HL-60 (cell line): ENCODE results near the gene CCDC191.

ENCODE experiments used
- DNase-seq, 2 experiments: peaks; one replicate each; pipeline ENCODE4 v3.0.0-alpha.2; 2010 to 2020; ENCODE audit warnings: low read depth in 1 of 2, low spot score in 1 of 2
- H3K27ac ChIP-seq: fragments of 250-450 bp; sonication (Bioruptor Pico); replicated peaks from 2 replicates; pipeline ENCODE4 v1.5.1; 2020; ENCODE audit warnings: mild to moderate bottlenecking, moderate library complexity
- H3K27me3 ChIP-seq: fragments of 250-450 bp; sonication (Bioruptor Pico); 2 replicates; pipeline ENCODE4 v1.5.1; 2021; ENCODE audit warnings: mild to moderate bottlenecking, moderate library complexity; ENCODE audit not compliant: insufficient read depth, poor library complexity, severe bottlenecking
- H3K4me3 ChIP-seq: replicated peaks from 2 replicates; pipeline ENCODE4 v1.5.1; 2011; ENCODE audit warnings: mild to moderate bottlenecking, control low read depth, low read length; ENCODE audit not compliant: insufficient read depth
- GABPA ChIP-seq: IDR thresholded peaks from 2 replicates; pipeline ENCODE4 v1.6.1; 2012; ENCODE audit warnings: low read depth
- POLR2AphosphoS5 ChIP-seq: IDR thresholded peaks from 2 replicates; pipeline ENCODE4 v1.6.1; 2012; ENCODE audit warnings: low read depth
- SPI1 ChIP-seq: IDR thresholded peaks from 2 replicates; pipeline ENCODE4 v1.6.1; 2012; ENCODE audit warnings: low read depth, mild to moderate bottlenecking, borderline replicate concordance
- TF ChIP-seq, protein P1 (sequence below): IDR thresholded peaks from 2 replicates; pipeline ENCODE4 v1.6.1; 2012; ENCODE audit warnings: low read depth; ENCODE audit not compliant: insufficient replicate concordance
- TF ChIP-seq, protein P2 (sequence below): IDR thresholded peaks from one replicate; pipeline ENCODE4 v1.5.1; 2011; ENCODE audit warnings: low read length, control low read depth, inconsistent platforms; ENCODE audit not compliant: insufficient read depth

CCDC191 gene

DNA sequence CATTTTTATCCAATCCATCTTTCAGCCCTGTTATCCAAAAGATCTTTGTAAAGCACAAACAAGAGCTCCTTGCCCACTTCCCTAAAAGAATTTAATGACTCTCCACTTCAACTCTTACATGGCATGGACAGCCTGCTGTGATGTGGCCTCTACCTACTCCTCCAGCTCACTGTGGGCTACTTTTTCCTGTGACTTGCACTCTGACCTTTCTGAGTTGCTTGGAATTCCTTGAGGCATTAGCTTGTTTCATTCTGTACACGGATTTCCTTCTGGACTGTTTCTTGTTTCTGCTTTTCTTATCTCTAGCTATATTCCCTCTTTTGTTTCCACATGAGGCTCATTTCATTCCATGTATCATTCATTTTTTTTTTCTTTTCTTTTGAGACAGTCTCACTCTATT lies 15.5 kb upstream of the CCDC191 start:
- no peak for DNase-seq
- H3K4me3 ChIP-seq, result no peak overlapping the region
- H3K27ac ChIP-seq, result no peak overlapping the region
- TF ChIP-seq POLR2AphosphoS5 (no peak), SPI1 (no peak), GABPA (no peak)
- TF ChIP-seq, protein P1, sequence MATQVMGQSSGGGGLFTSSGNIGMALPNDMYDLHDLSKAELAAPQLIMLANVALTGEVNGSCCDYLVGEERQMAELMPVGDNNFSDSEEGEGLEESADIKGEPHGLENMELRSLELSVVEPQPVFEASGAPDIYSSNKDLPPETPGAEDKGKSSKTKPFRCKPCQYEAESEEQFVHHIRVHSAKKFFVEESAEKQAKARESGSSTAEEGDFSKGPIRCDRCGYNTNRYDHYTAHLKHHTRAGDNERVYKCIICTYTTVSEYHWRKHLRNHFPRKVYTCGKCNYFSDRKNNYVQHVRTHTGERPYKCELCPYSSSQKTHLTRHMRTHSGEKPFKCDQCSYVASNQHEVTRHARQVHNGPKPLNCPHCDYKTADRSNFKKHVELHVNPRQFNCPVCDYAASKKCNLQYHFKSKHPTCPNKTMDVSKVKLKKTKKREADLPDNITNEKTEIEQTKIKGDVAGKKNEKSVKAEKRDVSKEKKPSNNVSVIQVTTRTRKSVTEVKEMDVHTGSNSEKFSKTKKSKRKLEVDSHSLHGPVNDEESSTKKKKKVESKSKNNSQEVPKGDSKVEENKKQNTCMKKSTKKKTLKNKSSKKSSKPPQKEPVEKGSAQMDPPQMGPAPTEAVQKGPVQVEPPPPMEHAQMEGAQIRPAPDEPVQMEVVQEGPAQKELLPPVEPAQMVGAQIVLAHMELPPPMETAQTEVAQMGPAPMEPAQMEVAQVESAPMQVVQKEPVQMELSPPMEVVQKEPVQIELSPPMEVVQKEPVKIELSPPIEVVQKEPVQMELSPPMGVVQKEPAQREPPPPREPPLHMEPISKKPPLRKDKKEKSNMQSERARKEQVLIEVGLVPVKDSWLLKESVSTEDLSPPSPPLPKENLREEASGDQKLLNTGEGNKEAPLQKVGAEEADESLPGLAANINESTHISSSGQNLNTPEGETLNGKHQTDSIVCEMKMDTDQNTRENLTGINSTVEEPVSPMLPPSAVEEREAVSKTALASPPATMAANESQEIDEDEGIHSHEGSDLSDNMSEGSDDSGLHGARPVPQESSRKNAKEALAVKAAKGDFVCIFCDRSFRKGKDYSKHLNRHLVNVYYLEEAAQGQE, result no peak
- TF ChIP-seq, protein P2, sequence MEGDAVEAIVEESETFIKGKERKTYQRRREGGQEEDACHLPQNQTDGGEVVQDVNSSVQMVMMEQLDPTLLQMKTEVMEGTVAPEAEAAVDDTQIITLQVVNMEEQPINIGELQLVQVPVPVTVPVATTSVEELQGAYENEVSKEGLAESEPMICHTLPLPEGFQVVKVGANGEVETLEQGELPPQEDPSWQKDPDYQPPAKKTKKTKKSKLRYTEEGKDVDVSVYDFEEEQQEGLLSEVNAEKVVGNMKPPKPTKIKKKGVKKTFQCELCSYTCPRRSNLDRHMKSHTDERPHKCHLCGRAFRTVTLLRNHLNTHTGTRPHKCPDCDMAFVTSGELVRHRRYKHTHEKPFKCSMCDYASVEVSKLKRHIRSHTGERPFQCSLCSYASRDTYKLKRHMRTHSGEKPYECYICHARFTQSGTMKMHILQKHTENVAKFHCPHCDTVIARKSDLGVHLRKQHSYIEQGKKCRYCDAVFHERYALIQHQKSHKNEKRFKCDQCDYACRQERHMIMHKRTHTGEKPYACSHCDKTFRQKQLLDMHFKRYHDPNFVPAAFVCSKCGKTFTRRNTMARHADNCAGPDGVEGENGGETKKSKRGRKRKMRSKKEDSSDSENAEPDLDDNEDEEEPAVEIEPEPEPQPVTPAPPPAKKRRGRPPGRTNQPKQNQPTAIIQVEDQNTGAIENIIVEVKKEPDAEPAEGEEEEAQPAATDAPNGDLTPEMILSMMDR, result no peak
- no peaks in the 10 kb centered on the region for H3K27me3 ChIP-seq

DNA sequence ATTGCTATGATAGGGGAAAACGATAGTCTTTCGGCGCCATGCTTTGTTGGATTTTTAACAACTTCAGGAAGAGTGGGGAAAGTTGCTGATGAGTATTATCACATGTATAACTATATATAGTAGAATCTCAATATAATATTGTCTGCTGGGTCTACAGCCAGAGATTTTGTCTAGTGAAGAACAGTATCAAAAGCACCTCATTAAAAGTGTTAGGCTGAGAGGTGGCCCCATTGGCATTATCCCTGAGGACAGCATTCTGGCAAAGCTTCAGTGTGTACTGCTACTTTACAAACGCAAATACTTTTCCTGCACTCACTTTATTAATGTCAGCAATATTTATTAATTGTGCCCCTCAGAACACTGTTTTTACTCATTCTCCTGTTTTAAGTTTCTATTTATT lies 12.0 kb upstream of the CCDC191 start:
- Histone ChIP-seq H3K27me3 (no peaks in the 10 kb centered on the region), H3K27ac (no peak overlapping the region), H3K4me3 (no peak overlapping the region)
- TF ChIP-seq, protein P2, result no peak
- TF ChIP-seq GABPA (no peak), SPI1 (no peak), POLR2AphosphoS5 (no peak)
- TF ChIP-seq, protein P1, result no peak
- no peak for DNase-seq

DNA sequence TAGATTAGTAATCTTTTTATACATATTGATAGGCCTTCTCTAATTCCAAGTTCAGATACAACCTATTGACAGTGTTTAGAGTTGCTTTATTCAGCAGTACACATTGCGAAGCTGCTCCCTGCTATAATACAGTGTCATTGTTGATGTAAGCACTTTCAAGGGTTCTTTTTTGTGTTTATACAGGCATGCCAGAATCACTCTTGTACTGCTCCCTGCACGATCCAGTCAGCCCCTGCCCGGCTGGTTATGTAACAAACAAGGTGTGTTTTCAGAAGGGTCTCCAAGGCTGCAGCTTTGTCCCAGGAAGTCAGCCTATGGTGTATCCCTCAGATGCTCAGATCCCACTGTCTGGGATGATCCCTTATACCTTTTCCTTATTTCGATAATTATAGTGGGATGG lies 11.5 kb upstream of the CCDC191 start:
- no peak overlapping the region for H3K4me3 ChIP-seq
- H3K27ac ChIP-seq, result no peak overlapping the region
- H3K27me3 ChIP-seq, result no peaks in the 10 kb centered on the region
- TF ChIP-seq SPI1 (no peak), POLR2AphosphoS5 (no peak), GABPA (no peak)
- TF ChIP-seq, protein P2, result no peak
- TF ChIP-seq, protein P1, result no peak
- no peak for DNase-seq
